Measurements from ENCODE around the gene TMEM150B.

- TF ChIP-seq CTCF (IDR thresholded peaks at IDR 0.05; ENCODE audit: low read depth, low read length, missing input control) (no peak), MAX (IDR thresholded peaks at IDR 0.05) (no peak), TAF1 (conservative IDR thresholded peaks at IDR 0.05) (no peak), REST (IDR thresholded peaks at IDR 0.05) (no peak), EGR1 (IDR thresholded peaks at IDR 0.05; ENCODE audit: low read depth in 2 of 2) (no peak), ATF3 (IDR thresholded peaks at IDR 0.05) (no peak), RAD21 (IDR thresholded peaks at IDR 0.05) (no peak), SP1 (IDR thresholded peaks at IDR 0.05) (no peak)
Observed at GRCh38 chr19:55344444-55344843, 19.3 kb upstream of the TMEM150B start.
